Stimulated activated CD8-positive, alpha-beta memory T cell treated with anti-CD3 and anti-CD28 coated beads, Interleukin-12 subunit alpha, Interleukin-12 subunit beta, amount 100 ng/mL, for 1 hour (primary cell): ENCODE measurements around the gene ELAVL3.

Experiments
- DNase-seq: peaks from one replicate; pipeline ENCODE4 v3.0.0-alpha.2; 2020; ENCODE audit warnings: low read depth

The ELAVL3 gene

DNA sequence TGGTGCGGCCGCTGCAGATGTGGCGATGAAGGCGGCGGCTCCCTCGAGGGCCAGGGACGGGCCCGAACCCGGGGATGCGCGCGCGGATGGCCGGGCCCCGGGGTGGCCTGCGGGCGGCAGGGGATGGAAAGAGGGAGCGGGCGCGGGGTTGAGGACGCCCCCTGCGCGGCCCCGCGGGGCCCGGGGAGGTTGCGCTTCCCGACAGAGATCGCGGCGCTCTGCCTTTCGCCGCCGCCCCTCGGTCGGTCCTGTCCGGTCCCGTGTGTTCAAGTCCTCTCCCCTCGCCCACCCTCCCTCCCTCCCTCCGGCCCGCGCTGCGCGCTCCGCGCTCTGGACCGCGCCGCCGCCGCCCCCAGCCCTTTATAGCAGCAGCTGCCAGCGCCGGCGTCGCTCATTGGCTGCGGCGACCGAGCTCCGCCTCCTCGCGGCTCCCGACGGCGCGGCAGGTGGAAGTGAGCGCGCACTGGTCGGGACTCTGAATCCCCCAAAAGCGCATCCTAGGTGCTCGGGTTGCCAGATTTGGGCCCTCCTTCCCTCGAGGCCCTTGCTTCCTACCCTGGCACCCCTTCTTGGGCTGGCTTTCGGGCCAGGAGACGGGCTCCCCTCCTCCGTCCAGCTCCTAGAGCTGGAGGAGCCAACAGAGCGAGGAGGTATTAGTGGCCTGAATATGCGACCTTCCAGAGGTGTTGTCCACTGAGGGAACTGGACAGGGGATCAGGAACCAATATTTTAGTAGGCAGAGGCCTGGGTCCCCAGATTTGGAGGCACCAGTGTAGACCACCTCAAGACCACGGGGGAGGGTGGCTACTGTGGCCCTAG is at the start of gene ELAVL3:
ELAVL3 (minus strand) TSS at position 332 of the 819 bp plus-strand sequence. CDS start 438 bp downstream, outside the sequence.
- no peak for DNase-seq

- DNase-seq: no peak
Measured at GRCh38 chr19:11530432-11530831, 49.6 kb upstream of the ELAVL3 start.

- peak; percentile 82 for DNase-seq
Measured at GRCh38 chr19:11528551-11529341, 47.9 kb upstream of the ELAVL3 start, which contains the start of gene ECSIT. ECSIT (minus strand) TSS chr19:11529134; CDS start chr19:11519170, 9,964 bp downstream.

DNA sequence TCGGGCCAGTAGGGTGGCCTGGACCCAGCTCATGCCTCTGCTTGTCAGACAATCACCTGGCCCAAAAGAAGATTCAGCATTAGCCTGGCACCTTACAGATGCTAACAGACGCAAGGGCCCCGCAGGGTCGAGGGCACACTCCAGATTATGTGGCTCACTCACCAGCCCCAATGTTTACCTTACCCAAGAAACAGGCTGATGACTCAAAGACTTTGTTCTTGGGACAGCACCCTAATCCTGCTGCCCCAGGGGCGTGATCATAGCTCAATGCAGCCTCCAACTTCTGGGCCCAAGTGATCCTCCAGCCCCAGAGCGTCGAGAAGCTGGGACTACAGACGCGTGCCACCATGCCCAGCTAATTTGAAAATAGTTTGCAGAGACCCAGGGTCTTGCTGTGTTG is 38.3 kb upstream of the ELAVL3 start:
- no peak for DNase-seq

DNA sequence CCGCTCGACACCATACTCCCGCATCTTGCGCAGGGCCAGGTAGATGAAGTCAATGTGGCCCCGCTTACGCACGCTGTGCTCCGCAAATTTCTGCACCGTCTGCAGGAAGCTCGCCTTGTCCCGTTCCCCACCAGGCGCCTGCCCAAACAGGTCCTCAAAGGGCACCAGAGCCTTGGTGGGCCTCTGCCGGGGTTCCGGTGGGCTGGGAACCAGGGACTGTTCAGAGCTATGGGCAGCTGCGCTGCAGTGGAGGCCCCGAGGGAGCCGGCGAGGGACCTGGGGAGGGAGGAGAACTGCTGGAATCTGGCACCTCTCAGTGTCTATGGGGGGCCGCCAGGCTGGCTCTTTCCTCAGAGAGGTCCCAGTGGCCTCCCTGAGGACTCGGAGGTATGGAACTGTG is 33.1 kb upstream of the ELAVL3 start:
- no peak for DNase-seq

- no peak for DNase-seq
Measured at GRCh38 chr19:11510444-11510843, 29.6 kb upstream of the ELAVL3 start.

DNA sequence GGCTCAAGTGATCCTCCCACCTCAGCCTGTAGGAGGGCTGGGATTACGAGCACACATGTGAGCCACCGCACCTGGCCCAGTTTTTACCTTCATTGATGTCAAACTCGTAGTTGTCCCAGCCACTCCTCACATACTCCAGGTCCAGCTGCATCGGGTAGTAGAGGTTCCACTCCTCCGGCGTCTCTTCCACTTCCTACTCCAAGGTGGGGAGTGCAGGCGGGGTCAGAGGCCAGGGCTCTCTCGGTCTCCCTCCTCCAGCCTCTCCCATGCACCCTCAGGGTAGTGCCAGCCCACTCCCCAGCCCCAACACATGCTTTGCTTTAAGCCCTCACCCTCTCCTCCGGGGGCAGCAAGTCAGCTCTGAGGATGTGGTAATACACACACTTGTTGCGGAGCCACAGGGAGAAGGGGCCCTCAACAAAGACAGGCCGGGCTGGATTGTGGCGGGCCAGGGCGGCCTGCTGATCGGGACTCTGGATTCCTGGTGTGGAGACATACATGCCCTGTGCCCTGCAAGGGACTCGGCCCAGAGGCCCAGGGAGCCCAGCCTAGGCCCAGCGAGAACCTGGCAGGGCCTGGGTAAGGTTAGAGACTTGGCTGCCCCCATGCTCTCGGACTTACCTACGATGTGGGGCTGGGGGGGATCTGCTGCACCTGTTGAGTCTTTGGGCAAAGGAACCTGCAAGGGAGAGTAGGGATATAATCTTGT is 26.7 kb upstream of the ELAVL3 start:
- DNase-seq: no peak

DNA sequence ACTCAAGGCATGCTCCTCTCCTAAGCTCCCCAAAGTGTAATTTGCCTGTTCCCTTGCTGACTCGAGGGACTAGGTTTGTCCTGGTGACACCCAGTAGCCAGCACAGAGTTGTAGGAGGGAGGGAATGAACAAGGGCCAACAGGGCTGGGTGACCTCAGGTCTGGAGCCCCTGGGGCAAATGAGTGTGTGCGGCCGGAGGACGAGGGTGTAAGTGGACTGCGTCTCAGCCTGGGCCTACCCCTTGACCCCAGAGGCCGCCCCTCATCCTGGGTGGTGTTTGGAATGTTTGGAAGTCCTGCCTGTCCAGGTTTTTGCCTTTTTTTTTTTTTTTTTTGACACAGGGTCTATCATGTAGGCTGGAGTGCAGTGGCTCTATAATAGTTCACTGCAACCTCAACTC is 26.1 kb upstream of the ELAVL3 start:
- DNase-seq: no peak

DNA sequence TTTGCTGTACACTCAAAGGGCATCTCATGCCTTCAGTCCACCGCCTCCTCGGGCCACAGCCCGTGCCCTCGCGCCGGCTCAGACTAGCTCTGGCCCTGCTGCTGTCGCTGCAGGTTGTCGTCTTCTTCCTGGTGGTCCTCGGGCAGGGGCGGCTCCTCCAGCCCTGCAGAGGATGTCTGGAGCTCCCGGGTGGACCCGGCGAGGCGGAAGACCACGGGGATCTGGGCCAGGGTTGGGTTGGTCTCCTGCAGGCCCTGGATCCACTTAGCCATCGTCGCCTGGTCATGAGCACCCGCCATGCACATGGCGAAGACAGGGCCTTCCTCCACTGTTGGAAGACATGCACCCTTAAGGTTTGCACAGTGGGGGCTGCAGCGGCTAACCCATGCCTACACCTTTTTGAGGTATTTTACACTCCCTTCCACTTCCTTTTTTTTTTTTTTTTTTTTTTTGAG is 25.3 kb upstream of the ELAVL3 start:
- DNase-seq: no peak

DNA sequence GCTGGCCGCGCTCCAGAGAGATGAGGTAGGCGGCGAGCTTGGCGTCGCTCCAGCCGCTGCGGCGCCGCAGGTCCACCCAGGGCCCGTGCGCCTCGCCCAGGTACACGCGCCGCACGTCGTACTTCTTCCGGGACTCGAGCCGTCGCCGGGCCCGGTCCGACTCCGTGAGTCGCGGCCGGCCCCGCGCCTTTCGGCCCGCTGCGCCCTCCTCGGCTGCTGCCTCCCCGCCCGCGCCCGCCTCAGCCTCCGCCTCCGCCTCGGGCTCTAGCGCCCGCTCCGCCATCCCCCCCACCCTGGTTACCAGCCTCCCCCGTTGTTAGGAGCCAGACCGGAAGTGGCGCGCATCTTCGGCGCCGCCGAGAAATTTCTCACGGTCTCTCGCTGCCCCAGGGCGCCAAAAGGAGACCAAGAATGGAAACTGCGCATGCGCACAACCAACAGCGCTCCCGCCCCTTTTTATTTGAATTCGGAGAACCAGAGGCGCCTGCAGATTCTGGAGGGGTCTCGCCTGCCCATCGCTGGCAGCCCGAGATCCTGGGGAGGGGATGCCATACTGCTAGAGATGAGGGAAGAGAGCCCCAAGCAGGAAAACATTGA is 24.8 kb upstream of the ELAVL3 start, which contains the start of gene ZNF653:
ZNF653 (minus strand) TSS at position 336 of the 597 bp plus-strand sequence; CDS start at position 283, 53 bp downstream.
- DNase-seq: peak; percentile 96

GRCh38 chr19:11505032-11505503 is 24.2 kb upstream of the ELAVL3 start:
- DNase-seq: peak; percentile 92

- no peak for DNase-seq
Measured at GRCh38 chr19:11504502-11505031, 23.7 kb upstream of the ELAVL3 start.

- DNase-seq: no peak
Measured at GRCh38 chr19:11499890-11500420, 19.1 kb upstream of the ELAVL3 start.

DNA sequence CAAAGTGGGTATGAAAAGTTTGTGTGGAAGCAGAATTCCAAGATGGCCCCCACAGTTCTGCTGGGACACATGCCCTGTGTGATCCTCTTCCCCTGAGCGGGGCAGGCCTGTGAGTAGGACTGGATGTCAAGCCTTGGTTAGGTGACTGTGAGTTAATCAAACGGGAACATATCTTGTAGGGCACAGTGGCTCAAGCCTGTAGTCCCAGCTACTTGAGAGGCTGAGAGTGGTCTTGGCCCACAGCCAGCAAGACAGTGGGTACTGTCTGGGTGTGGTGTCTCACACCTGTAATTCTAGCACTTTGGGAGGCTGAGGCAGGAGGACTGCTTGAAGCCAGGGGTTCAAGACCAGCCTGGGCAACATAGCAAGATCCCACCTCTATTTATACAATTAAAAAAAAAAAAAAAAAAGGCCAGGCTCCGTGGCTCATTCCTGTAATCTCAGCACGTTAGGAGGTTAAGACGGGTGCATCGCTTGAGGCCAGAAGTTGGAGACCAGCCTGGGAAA is 18.4 kb upstream of the ELAVL3 start:
- DNase-seq: no peak

GRCh38 chr19:11496391-11497163 is 15.7 kb upstream of the ELAVL3 start:
- peak; percentile 43 for DNase-seq

GRCh38 chr19:11495885-11496284 is 15.0 kb upstream of the ELAVL3 start:
- DNase-seq: no peak

- no peak for DNase-seq
Measured at GRCh38 chr19:11495481-11495880, 14.6 kb upstream of the ELAVL3 start.

DNA sequence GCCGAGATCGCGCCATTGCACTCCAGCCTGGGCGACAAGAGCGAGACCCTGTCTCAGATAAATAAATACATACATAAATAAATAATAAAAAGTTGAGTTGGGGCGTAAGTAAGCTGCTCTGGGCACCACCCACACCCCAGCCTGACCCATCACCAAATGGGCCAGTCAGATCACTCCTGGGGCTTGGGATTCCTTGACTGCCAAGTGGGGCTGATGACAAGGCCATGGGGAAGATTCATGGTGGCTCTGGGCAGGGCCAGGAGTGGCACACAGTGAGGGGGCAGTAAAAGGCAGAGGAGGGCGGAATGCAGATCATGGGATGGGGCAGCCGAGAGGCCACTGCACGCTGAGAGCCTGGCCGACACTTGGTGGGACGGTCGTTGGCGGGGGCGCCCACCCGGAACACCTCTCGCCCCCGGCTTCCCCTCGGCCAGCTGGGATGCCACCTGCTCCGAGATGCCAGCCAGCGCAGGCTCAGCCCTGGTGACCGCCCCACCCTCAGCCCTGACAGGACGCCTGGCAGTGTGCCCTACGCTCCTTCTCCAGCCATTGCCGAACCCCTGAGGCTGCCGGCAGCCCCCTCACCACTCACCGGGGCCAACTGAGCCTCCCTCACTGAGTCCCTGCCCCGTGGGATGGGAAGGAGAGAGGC is 13.9 kb upstream of the ELAVL3 start:
- no peak for DNase-seq

DNA sequence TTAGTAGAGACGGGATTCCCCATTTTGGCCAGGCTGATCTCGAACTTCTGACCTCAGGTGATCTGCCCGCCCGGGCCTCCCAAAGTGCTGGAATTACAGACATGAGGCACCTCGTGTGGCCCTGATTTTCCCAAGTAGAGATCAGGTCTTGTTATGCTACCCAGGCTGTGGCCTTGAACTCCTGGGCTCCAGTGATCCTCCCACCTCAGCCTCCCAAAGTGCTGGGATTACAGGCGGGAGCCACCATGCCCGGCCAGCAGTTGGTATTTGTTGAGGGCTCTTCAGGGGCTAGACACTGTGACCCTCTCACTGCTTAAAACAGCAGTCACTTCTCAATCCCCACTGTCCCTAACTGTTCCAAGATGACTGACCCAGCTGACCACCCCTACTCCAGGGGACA is 8.5 kb upstream of the ELAVL3 start:
- no peak for DNase-seq
